Nephron (organoid): Measurements from ENCODE around the gene OR1Q1.

ENCODE experiments used
- H3K27ac Mint-ChIP-seq, 3 experiments: 2 replicates each; pipeline ENCODE4 v1.8.0; 2020; ENCODE audit warnings: mixed read lengths in 3 of 3, mild to moderate bottlenecking in 2 of 3, moderate library complexity in 1 of 3
- H3K27me3 Mint-ChIP-seq: 2 replicates; pipeline ENCODE4 v1.8.0; 2021; ENCODE audit warnings: low read depth, mild to moderate bottlenecking, moderate library complexity, mixed read lengths
- H3K36me3 Mint-ChIP-seq: 2 replicates; pipeline ENCODE4 v1.8.0; 2020; ENCODE audit warnings: low read depth, mixed read lengths
- H3K4me1 Mint-ChIP-seq: 2 replicates; pipeline ENCODE4 v1.8.0; 2020; ENCODE audit warnings: mixed read lengths
- H3K4me3 Mint-ChIP-seq, 3 experiments: 2 replicates each; pipeline ENCODE4 v1.8.0; 2020; ENCODE audit warnings: mild to moderate bottlenecking in 3 of 3, mixed read lengths in 3 of 3, moderate library complexity in 2 of 3
- H3K9me3 Mint-ChIP-seq: 2 replicates; pipeline ENCODE4 v1.8.0; 2020; ENCODE audit warnings: mixed read lengths
- TF ChIP-seq, protein P1 (sequence below), 3 experiments: fragments of 200-600 bp; sonication (generic); IDR thresholded peaks; one replicate each; pipeline ENCODE4 v1.5.0; 2021; ENCODE audit warnings: antibody characterized with exemption in 3 of 3; ENCODE audit not compliant: unreplicated experiment in 3 of 3

Gene OR1Q1

DNA sequence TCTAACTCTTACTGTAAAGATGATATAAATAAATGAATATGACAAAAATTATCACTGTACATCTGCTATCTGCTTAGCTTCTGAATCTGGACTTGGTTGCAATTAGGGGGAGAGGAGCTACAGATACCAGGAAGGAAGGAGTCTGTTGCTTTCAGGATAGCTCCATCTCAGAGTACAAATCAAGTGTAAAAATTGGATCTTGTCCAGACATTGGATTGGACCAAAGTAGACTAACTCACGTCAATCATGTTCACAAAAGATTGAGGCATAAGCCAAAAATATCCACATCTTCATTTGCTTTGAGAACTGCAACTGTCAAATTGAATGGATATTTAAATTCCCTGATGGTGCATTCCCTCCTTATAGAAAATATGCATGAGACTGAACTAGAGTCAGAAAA lies 8.8 kb upstream of the OR1Q1 start:
- H3K4me3 Mint-ChIP-seq = no peak overlapping the region
- H3K27me3 Mint-ChIP-seq = peaks cover 8% of the 10 kb centered on the region
- no peaks in the 10 kb centered on the region for H3K4me1 Mint-ChIP-seq
- no peaks in the 10 kb centered on the region for H3K36me3 Mint-ChIP-seq
- TF ChIP-seq, protein P1, sequence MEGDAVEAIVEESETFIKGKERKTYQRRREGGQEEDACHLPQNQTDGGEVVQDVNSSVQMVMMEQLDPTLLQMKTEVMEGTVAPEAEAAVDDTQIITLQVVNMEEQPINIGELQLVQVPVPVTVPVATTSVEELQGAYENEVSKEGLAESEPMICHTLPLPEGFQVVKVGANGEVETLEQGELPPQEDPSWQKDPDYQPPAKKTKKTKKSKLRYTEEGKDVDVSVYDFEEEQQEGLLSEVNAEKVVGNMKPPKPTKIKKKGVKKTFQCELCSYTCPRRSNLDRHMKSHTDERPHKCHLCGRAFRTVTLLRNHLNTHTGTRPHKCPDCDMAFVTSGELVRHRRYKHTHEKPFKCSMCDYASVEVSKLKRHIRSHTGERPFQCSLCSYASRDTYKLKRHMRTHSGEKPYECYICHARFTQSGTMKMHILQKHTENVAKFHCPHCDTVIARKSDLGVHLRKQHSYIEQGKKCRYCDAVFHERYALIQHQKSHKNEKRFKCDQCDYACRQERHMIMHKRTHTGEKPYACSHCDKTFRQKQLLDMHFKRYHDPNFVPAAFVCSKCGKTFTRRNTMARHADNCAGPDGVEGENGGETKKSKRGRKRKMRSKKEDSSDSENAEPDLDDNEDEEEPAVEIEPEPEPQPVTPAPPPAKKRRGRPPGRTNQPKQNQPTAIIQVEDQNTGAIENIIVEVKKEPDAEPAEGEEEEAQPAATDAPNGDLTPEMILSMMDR (IDR thresholded peaks at IDR 0.05; ENCODE audit: unreplicated experiment in 3 of 3) = no peak
- peaks cover 2% of the 10 kb centered on the region for H3K9me3 Mint-ChIP-seq
- no peak overlapping the region for H3K27ac Mint-ChIP-seq

DNA sequence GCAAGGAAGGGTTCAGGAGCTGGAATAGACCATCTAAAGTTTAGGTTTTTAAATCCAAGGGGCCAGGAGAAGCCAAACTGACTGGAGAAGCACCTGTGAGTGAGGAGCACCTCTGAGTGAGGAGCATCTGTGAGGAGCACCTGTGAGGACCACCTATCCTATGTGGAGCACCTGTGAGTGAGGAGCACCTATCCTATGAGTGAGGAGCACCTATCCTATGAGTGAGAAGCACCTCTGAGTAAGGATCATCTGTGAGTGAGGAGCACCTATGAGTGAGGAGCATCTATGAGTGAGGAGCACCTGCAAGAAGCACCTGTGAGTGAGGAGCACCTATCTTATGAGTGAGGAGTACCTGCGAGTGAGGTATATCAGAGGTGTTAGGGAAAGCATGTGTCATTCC lies 8.0 kb upstream of the OR1Q1 start:
- Mint-ChIP-seq H3K4me3 (no peak overlapping the region), H3K36me3 (no peaks in the 10 kb centered on the region), H3K27ac (no peak overlapping the region), H3K4me1 (no peaks in the 10 kb centered on the region), H3K9me3 (no peaks in the 10 kb centered on the region), H3K27me3 (peaks cover 16% of the 10 kb centered on the region)
- TF ChIP-seq, protein P1 (IDR thresholded peaks at IDR 0.05; ENCODE audit: unreplicated experiment in 3 of 3) = no peak

DNA sequence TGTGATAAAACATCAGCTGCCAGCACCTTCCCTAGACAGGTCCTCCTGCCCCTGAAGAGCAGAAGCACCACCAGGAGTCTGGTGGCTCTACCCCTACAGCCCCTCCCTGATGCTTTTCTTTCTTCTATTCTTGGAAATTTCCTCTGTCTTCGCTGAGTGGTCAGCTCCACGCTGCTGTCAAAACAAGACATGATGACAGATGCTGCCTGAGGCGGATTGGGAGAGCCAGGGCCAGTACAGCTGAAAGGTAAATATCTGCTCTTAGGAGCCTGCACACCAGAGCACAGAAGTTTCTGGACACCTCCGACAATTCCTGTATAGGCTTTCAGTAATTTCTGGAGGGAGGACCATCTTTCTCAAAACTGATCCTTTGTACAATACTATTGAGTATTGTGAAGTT lies 4.7 kb upstream of the OR1Q1 start:
- TF ChIP-seq, protein P1 (IDR thresholded peaks at IDR 0.05; ENCODE audit: unreplicated experiment in 3 of 3) = no peak
- no peak overlapping the region for H3K27ac Mint-ChIP-seq
- H3K9me3 Mint-ChIP-seq = peaks cover 2% of the 10 kb centered on the region
- no peak overlapping the region for H3K4me3 Mint-ChIP-seq
- no peaks in the 10 kb centered on the region for H3K4me1 Mint-ChIP-seq
- peaks cover 16% of the 10 kb centered on the region for H3K27me3 Mint-ChIP-seq
- H3K36me3 Mint-ChIP-seq = no peaks in the 10 kb centered on the region

DNA sequence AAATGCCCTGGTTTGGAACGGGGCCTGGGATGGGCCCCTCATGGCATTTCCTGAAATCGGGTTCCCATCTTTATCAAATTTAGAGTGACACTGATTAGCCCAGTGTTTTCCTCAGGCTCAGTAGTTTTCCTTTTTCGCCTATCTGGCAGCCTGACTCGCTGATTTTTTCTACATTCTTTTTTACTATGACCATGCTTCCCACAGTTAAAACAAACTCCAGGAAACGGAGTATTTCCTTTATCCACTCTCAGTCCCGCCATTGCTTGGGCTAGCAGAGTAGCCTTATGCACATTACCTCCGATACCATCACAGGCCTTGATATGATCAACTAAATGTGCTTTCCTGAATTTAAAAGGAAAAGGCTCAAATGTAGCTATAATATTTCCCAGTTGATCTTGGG lies 5.5 kb downstream of the OR1Q1 start:
- no peak overlapping the region for H3K4me3 Mint-ChIP-seq
- TF ChIP-seq, protein P1 (IDR thresholded peaks at IDR 0.05; ENCODE audit: unreplicated experiment in 3 of 3) = no peak
- peaks cover 4% of the 10 kb centered on the region for H3K27me3 Mint-ChIP-seq
- no peak overlapping the region for H3K27ac Mint-ChIP-seq
- H3K36me3 Mint-ChIP-seq = no peaks in the 10 kb centered on the region
- H3K4me1 Mint-ChIP-seq = no peaks in the 10 kb centered on the region
- H3K9me3 Mint-ChIP-seq = peaks cover 4% of the 10 kb centered on the region

DNA sequence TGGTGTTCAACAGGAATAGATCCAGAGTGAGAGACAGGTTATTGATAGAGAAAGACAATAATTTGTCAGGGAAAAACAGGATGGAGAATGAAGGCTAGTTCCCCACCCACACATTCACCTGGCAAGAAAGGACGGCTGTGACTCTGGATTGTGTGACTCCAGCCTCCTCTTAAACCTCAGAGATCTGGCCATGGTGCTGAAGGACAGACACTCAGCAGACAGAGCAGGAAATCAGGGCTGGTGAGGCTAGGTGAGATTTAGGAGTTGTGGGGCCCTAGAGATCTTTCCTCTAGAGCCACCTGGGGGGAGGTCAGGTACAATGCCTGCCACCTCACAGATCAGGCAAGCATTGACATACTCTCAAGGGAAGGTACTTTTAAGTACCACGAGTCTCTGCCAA lies 27.7 kb downstream of the OR1Q1 start:
- TF ChIP-seq, protein P1 (IDR thresholded peaks at IDR 0.05; ENCODE audit: unreplicated experiment in 3 of 3) = no peak
- Mint-ChIP-seq H3K4me3 (no peak overlapping the region), H3K27me3 (no peaks in the 10 kb centered on the region), H3K36me3 (no peaks in the 10 kb centered on the region), H3K9me3 (peaks cover 17% of the 10 kb centered on the region), H3K4me1 (no peaks in the 10 kb centered on the region), H3K27ac (no peak overlapping the region)

DNA sequence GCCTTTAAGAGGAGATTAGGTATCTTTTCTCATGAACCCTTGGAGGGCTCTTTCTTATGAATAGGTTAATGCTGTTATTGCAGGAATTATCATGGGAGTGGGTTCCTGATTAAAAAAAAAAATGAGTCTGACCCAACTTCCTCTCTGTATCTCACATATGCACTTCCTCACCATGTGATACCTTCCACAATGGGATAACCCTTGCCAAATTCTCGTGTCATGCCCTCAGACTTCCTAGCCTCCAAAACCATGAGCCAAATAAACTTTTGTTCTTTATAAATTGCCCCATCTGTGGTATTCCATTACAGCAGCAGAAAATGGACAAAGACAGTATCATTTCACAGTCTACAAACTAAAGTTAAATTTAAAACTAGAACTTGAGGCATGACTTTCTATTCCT lies 41.8 kb downstream of the OR1Q1 start:
- Mint-ChIP-seq H3K4me1 (no peaks in the 10 kb centered on the region), H3K36me3 (no peaks in the 10 kb centered on the region), H3K27ac (no peak overlapping the region), H3K4me3 (no peak overlapping the region), H3K27me3 (peaks cover 5% of the 10 kb centered on the region), H3K9me3 (peaks cover under 1% of the 10 kb centered on the region)
- TF ChIP-seq, protein P1 (IDR thresholded peaks at IDR 0.05; ENCODE audit: unreplicated experiment in 3 of 3) = no peak
